Thyroid gland (tissue), 4 donors: Measurements from ENCODE around the gene TRIOBP. TPM values are rescaled to one million over a fixed set of nuclear protein-coding genes. Genes with fewer than 3 reads are reported as not detected.

Experiments used
- DNase-seq, 2 donors: peaks; one replicate each; pipeline ENCODE4 v3.0.0-alpha.2; 2019
- H3K27ac ChIP-seq, 3 donors: fragments of 200-600 bp; sonication (generic); 1 replicate in 2 of 3; 2 replicates in 1 of 3; pipeline ENCODE4 v1.5.1; 2016 to 2019; ENCODE audit warnings: mild to moderate bottlenecking in 1 of 3, moderate library complexity in 1 of 3
- H3K27me3 ChIP-seq: fragments of 200-600 bp; sonication (generic); one replicate; pipeline ENCODE4 v1.5.1; 2019
- H3K36me3 ChIP-seq, 2 donors: fragments of 200-600 bp; sonication (generic); one replicate each; pipeline ENCODE4 v1.5.1; 2016 to 2019
- H3K4me1 ChIP-seq, 2 donors: fragments of 200-600 bp; sonication (generic); one replicate each; pipeline ENCODE4 v1.5.1; 2017 to 2019
- H3K4me3 ChIP-seq, 3 donors: fragments of 200-600 bp; sonication (generic); replicated peaks in 1 of 3; 1 replicate in 2 of 3; 2 replicates in 1 of 3; pipeline ENCODE4 v1.5.1; 2016; ENCODE audit warnings: mild to moderate bottlenecking in 1 of 3
- H3K9me3 ChIP-seq: fragments of 200-600 bp; sonication (generic); one replicate; pipeline ENCODE4 v1.5.1; 2017
- CTCF ChIP-seq, 6 experiments: fragments of 200-600 bp in 3 of 6; fragments of 450-650 bp in 3 of 6; sonication (generic) in 3 of 6; IDR thresholded peaks; one replicate each; pipeline ENCODE4 v1.5.1; 2016 to 2019; ENCODE audit warnings: antibody characterized with exemption in 6 of 6, mild to moderate bottlenecking in 2 of 6, inconsistent platforms in 1 of 6, moderate library complexity in 1 of 6
- POLR2A ChIP-seq, 2 donors: fragments of 450-650 bp; IDR thresholded peaks; one replicate each; pipeline ENCODE4 v1.6.1; 2017; ENCODE audit warnings: antibody characterized with exemption in 2 of 2, mild to moderate bottlenecking in 2 of 2, moderate library complexity in 1 of 2
- WGBS, 2 donors: methylation state at CpG; one replicate each; pipeline ENCODE4 v1.1.5; 2017; 5-methylcytosine and 5-hydroxymethylcytosine counted together
- intact Hi-C: fragments of 100-400 bp; cut with DNase I; formaldehyde crosslinking; loops from one replicate; pipeline ENCODE4 v1.15.1; 2023
- total RNA-seq, 4 donors: library from RNA; depleted of rRNA; stranded (reverse); fragments of >200 nt; gene quantifications; one replicate each; pipeline ENCODE4 v1.2.3, GENCODE V29; 2016

The TRIOBP gene
- total RNA-seq, 4 donors from 2014 or later: 120 to 150 (median 140) TPM

DNA sequence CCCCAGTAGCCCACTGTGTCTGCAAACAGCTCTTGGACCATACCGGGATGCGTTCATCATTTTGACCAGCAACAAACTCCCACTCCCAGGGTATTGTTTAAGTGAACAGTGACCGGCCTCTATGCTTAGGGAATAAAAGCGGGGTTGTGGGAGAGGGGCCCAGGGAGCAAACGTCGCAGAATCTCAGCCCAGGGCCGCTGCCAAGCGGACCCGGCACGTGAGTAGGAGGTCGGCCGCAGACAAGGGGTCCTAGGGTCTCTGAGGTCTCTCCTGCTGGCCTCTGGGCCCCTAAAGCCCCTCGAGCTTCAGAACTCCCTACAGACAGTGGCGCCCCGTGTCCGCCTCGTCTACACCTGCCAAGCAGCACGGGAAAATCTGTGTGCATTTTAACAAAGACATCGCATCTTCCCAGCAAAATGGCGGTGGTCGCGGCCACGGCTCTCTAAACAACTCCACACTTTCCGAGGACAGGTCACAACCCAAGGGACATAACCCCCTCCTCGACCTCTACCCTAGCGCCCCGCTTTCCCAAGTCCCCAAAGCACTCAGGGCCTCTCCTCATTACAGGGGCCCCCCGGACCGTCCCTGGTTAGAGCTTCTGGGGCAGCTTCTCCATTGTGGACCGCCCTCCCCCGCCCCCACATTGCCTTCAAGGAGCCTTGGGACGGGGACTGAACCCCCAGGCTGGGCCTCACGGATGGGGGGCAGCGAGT, 106.9 kb downstream of the TRIOBP start:
- 56 to 60% methylated on average over 34 of the region's 34 CpGs for WGBS, 2 donors
- DNase-seq: no peak
- H3K9me3 ChIP-seq: no peaks in the 10 kb centered on the region
- TF ChIP-seq CTCF (IDR thresholded peaks at IDR 0.05) (no peak), POLR2A (IDR thresholded peaks at IDR 0.05) (no peak)
- no peaks in the 10 kb centered on the region for H3K36me3 ChIP-seq
- H3K4me1 ChIP-seq: peaks cover 34 to 47% of the 10 kb centered on the region in 2 donors
- no peaks in the 10 kb centered on the region for H3K27me3 ChIP-seq
- H3K27ac ChIP-seq: peak overlapping the region in 1 of 3 donors; percentile 83
- peak overlapping the region in 1 of 3 donors; percentile 34 for H3K4me3 ChIP-seq
- intact Hi-C loops: no loop called here

DNA sequence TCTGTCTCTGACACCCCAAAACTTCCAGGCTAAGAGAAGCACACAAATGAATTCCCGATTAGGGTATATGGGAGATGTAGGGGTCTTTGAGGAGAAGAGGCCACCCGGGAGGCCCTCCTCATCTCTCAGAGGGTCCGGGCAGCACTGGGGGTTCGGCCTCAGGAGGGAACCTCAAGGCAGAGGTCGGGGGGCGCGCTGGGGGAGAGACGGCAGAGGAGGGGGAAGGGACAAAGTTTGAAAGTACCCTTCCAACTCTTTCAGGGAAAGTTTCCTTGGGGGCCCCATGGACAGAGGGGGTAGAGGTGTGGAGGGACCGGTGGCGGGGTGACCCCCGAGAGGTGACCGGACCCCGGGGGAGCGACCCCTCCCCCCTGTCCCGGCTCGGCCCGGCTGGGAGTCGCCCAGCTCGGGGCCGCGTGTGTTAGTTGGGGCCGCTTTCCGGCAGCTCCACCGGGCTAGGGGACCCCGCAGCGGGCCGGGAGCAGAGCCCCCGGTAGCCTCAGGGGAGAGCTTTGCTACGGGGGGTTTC, 107.6 kb downstream of the TRIOBP start:
- Histone ChIP-seq H3K27me3 (no peaks in the 10 kb centered on the region), H3K36me3 (no peaks in the 10 kb centered on the region), H3K27ac (peak overlapping the region; percentile 40 to 83 (median 77)), H3K9me3 (no peaks in the 10 kb centered on the region), H3K4me3 (peak overlapping the region in 2 of 3 donors; percentile 22 to 34), H3K4me1 (peaks cover 30 to 46% of the 10 kb centered on the region in 2 donors)
- WGBS, 2 donors: 4 to 13% methylated on average over 18 to 28 of the region's 29 CpGs
- TF ChIP-seq POLR2A (IDR thresholded peaks at IDR 0.05) (no peak), CTCF (IDR thresholded peaks at IDR 0.05) (no peak)
- DNase-seq: no peak
- intact Hi-C loops: no loop called here

DNA sequence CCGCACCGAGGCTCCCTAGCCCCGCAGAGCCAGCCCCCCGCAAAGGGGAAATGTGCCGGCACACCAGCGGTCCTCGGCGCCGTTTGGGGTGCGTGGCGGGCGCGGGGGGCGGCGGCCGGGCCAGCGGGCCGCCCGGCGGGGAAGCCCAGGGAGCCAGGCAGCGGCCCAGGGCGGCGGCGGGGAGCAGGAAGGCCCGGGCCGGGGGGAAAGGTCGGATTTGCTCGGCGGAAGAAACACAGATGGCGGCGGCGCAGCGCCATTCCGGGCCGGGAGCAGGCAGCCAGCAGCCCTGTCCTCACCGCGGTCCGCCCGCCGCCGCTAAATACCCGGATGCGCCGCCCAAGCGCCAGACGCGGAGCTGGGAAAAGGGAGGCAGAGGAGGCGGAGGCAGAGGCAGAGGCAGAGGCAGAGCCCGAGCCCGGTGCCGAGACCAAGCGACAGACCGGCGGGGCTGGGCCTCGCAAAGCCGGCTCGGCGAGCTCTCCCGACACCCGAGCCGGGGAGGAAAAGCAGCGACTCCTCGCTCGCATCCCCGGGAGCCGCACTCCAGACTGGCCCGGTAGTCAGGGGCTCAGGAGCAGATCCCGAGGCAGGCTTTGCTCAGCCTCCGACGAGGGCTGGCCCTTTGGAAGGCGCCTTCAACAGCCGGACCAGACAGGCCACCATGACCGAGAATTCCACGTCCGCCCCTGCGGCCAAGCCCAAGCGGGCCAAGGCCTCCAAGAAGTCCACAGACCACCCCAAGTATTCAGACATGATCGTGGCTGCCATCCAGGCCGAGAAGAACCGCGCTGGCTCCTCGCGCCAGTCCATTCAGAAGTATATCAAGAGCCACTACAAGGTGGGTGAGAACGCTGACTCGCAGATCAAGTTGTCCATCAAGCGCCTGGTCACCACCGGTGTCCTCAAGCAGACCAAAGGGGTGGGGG, 108.3 kb downstream of the TRIOBP start:
- H3K27me3 ChIP-seq: no peaks in the 10 kb centered on the region
- peaks cover 30 to 46% of the 10 kb centered on the region in 2 donors for H3K4me1 ChIP-seq
- WGBS, 2 donors: 1% methylated on average over 25 to 30 of the region's 87 CpGs
- H3K27ac ChIP-seq: peak overlapping the region; percentile 77 to 91 (median 83)
- no peaks in the 10 kb centered on the region for H3K9me3 ChIP-seq
- no peaks in the 10 kb centered on the region for H3K36me3 ChIP-seq
- H3K4me3 ChIP-seq: peak overlapping the region; percentile 22 to 43 (median 34)
- peak; percentile 87 to 88 for DNase-seq
- intact Hi-C loops: no loop called here
- TF ChIP-seq POLR2A (IDR thresholded peaks at IDR 0.05) (peak in 1 of 2 donors; percentile 84), CTCF (IDR thresholded peaks at IDR 0.05) (no peak)

GRCh38 chr22:37805810-37806277, 109.0 kb downstream of the TRIOBP start:
- Histone ChIP-seq H3K4me3 (peak overlapping the region; percentile 34 to 43 (median 34)), H3K4me1 (peaks cover 26 to 42% of the 10 kb centered on the region in 2 donors), H3K27ac (peak overlapping the region; percentile 77 to 91 (median 83)), H3K9me3 (no peaks in the 10 kb centered on the region), H3K27me3 (no peaks in the 10 kb centered on the region), H3K36me3 (no peaks in the 10 kb centered on the region)
- intact Hi-C loops: no loop called here
- no peak for TF ChIP-seq CTCF (IDR thresholded peaks at IDR 0.05)
- TF ChIP-seq POLR2A (IDR thresholded peaks at IDR 0.05): no peak
- 34 to 36% methylated on average over 10 of the region's 10 CpGs for WGBS, 2 donors
- DNase-seq: no peak
